Muscle layer of colon (tissue), 2 donors: ENCODE results near the gene WFS1.

Experiments used
- H3K27ac ChIP-seq: one replicate; pipeline ENCODE4 v1.7.0; 2013; ENCODE audit warnings: low read depth, mild to moderate bottlenecking, low read length, moderate library complexity
- H3K27me3 ChIP-seq, 2 donors: one replicate each; pipeline ENCODE4 v1.7.0; 2013; ENCODE audit warnings: low read length in 2 of 2, mild to moderate bottlenecking in 2 of 2; ENCODE audit not compliant: insufficient read depth in 2 of 2, control insufficient read depth in 1 of 2
- H3K36me3 ChIP-seq: one replicate; pipeline ENCODE4 v1.7.0; 2013; ENCODE audit warnings: mild to moderate bottlenecking, low read length; ENCODE audit not compliant: insufficient read depth
- H3K4me1 ChIP-seq: one replicate; pipeline ENCODE4 v1.7.0; 2013; ENCODE audit warnings: mild to moderate bottlenecking, low read length; ENCODE audit not compliant: insufficient read depth
- H3K4me3 ChIP-seq, 2 donors: one replicate each; pipeline ENCODE4 v1.7.0; 2013; ENCODE audit warnings: low read length in 2 of 2, low read depth in 1 of 2, mild to moderate bottlenecking in 1 of 2, moderate library complexity in 1 of 2
- H3K9ac ChIP-seq: one replicate; pipeline ENCODE4 v1.7.0; 2013; ENCODE audit warnings: low read length
- H3K9me3 ChIP-seq: one replicate; pipeline ENCODE4 v1.7.0; 2013; ENCODE audit warnings: mild to moderate bottlenecking, low read length
- donor health status: abdominal sarcoma.
- donor health status: Adenocarcinoma of cecum.

WFS1 gene

GRCh38 chr4:6332669-6333050 is 63.0 kb downstream of the WFS1 start:
- no peak overlapping the region for H3K9ac ChIP-seq
- H3K9me3 ChIP-seq = no peaks in the 10 kb centered on the region
- H3K4me1 ChIP-seq = no peaks in the 10 kb centered on the region
- no peaks in the 10 kb centered on the region for H3K36me3 ChIP-seq
- H3K27me3 ChIP-seq = peaks cover 0 to 28% of the 10 kb centered on the region in 2 donors
- no peak overlapping the region for H3K4me3 ChIP-seq
- H3K27ac ChIP-seq = no peak overlapping the region

GRCh38 chr4:6333301-6334202 is 63.9 kb downstream of the WFS1 start:
- Histone ChIP-seq H3K9me3 (no peaks in the 10 kb centered on the region), H3K27ac (no peak overlapping the region), H3K4me1 (no peaks in the 10 kb centered on the region), H3K27me3 (peaks cover 0 to 26% of the 10 kb centered on the region in 2 donors), H3K4me3 (no peak overlapping the region), H3K9ac (no peak overlapping the region), H3K36me3 (no peaks in the 10 kb centered on the region)

GRCh38 chr4:6334203-6334887 is 64.7 kb downstream of the WFS1 start:
- Histone ChIP-seq H3K27me3 (peaks cover 0 to 33% of the 10 kb centered on the region in 2 donors), H3K9me3 (no peaks in the 10 kb centered on the region), H3K9ac (no peak overlapping the region), H3K4me1 (no peaks in the 10 kb centered on the region), H3K4me3 (no peak overlapping the region), H3K36me3 (no peaks in the 10 kb centered on the region), H3K27ac (no peak overlapping the region)

- H3K4me3 ChIP-seq = no peak overlapping the region
These were observed 65.5 kb downstream of the WFS1 start for GRCh38 chr4:6335040-6335590.

GRCh38 chr4:6336166-6336565 is 66.5 kb downstream of the WFS1 start:
- Histone ChIP-seq H3K4me3 (no peak overlapping the region), H3K9me3 (no peaks in the 10 kb centered on the region), H3K36me3 (no peaks in the 10 kb centered on the region), H3K27ac (no peak overlapping the region), H3K9ac (no peak overlapping the region), H3K27me3 (peaks cover 0 to 43% of the 10 kb centered on the region in 2 donors), H3K4me1 (no peaks in the 10 kb centered on the region)

More at GRCh38 chr4:6335040-6335590, 65.5 kb downstream of the WFS1 start:
- H3K4me1 ChIP-seq = no peaks in the 10 kb centered on the region
- no peaks in the 10 kb centered on the region for H3K9me3 ChIP-seq
- no peaks in the 10 kb centered on the region for H3K36me3 ChIP-seq
- peaks cover 0 to 41% of the 10 kb centered on the region in 2 donors for H3K27me3 ChIP-seq
- no peak overlapping the region for H3K9ac ChIP-seq
- H3K27ac ChIP-seq = no peak overlapping the region

GRCh38 chr4:6337331-6337935 is 67.8 kb downstream of the WFS1 start:
- Histone ChIP-seq H3K36me3 (no peaks in the 10 kb centered on the region), H3K27me3 (peaks cover 0 to 37% of the 10 kb centered on the region in 2 donors), H3K4me1 (no peaks in the 10 kb centered on the region), H3K9ac (no peak overlapping the region), H3K4me3 (no peak overlapping the region), H3K9me3 (no peaks in the 10 kb centered on the region), H3K27ac (no peak overlapping the region)

- Histone ChIP-seq H3K27ac (no peak overlapping the region), H3K4me3 (no peak overlapping the region), H3K9me3 (no peaks in the 10 kb centered on the region), H3K36me3 (no peaks in the 10 kb centered on the region), H3K9ac (no peak overlapping the region), H3K4me1 (no peaks in the 10 kb centered on the region), H3K27me3 (peaks cover 0 to 37% of the 10 kb centered on the region in 2 donors)
These were observed 68.7 kb downstream of the WFS1 start for GRCh38 chr4:6338175-6338950.

- Histone ChIP-seq H3K4me3 (no peak overlapping the region), H3K27ac (no peak overlapping the region), H3K36me3 (no peaks in the 10 kb centered on the region), H3K27me3 (peaks cover 0 to 34% of the 10 kb centered on the region in 2 donors), H3K9ac (no peak overlapping the region), H3K9me3 (no peaks in the 10 kb centered on the region), H3K4me1 (no peaks in the 10 kb centered on the region)
These were observed 69.5 kb downstream of the WFS1 start for GRCh38 chr4:6338951-6339817.

GRCh38 chr4:6339818-6340445 is 70.3 kb downstream of the WFS1 start:
- Histone ChIP-seq H3K27ac (no peak overlapping the region), H3K9me3 (no peaks in the 10 kb centered on the region), H3K9ac (no peak overlapping the region), H3K27me3 (peaks cover 0 to 27% of the 10 kb centered on the region in 2 donors), H3K36me3 (no peaks in the 10 kb centered on the region), H3K4me1 (no peaks in the 10 kb centered on the region), H3K4me3 (no peak overlapping the region)
